ENCODE results near the gene CCDC68.

The CCDC68 gene

DNA sequence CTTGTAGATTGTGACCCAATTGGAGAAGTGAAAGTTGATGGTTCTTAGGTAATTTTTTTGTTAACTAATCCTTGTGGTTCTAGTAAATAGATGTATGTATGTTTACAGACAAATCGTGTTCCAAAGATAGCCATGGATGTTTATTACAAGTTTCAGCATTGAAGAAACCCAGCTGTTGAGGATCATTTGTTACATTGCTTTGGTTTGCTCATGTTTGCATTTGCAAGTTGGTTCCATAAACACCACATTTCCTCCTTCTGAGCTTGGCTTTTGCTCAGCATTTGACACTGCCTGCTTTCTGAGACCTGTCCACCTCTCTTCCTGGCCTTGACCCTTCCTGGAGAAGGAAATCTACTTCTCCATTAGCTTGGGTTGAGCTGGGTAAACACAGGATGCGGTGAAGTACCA lies 1.8 kb upstream of the CCDC68 start:
- DNase-seq (ENCODE audit: low read depth), result no peak

DNA sequence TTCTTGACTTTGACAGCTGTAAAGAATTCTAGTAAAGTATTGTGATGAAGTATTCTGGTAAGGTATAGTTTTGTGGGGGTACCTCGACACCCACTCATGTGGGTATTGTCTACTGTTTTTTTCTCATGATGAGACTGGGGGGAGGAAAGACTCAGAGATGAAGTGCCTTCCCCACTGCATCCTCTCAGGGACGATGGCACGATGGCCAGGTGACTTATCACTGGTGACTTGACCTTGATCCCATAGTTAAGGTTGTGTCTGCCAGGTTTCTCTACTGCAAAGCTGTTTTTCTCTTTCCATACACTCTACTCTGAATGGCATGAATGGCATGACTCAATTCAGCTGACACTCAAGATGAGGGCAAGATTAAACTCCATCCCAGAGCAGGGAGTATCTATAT lies 936 bp upstream of the CCDC68 start:
- no peak for DNase-seq (ENCODE audit: low read depth)

DNA sequence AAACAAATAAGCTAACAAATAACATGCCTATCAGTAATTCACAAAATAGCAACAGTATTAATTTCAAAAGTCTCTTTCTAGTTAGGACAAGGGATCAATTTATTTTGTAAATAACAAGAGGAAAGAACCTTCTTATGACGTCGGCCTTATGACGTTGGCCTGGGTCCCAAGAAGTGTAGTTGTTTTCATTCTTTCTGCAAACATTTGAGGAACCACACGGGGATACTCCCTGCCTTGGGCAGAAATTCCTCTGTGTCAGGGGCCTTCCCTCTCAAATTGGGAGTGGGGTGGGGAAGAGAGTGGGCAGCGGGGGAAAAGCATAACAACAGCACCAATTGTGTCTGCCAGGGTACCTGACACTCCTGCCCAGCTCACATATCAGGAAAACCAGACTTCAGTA lies 1.3 kb downstream of the CCDC68 start:
- DNase-seq (ENCODE audit: low read depth), result no peak

DNA sequence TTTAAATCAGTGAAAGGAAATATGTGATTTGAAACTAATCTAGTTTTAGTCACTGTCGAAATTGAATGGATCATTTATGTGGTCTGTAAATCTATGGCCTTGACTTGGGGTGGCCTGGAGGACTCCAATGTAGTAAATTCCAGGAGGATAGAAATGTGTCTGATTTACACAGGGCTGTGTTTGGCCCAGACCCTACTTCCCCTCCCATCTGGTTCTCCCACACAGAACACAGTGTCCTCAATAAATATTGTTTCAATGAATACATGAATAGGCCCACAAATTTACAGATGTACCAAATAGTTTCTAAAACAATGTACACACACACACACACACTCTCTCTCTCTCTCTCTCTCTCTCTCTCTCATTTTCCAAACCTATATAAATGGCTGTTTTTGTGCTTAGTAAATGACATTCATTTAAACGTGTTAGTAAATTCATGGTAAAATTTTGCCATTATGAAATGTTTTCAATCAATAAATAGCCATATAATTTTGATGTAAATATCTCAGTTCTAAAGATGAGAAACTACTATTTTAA lies 1.9 kb downstream of the CCDC68 start:
- DNase-seq (ENCODE audit: low read depth), result no peak

DNA sequence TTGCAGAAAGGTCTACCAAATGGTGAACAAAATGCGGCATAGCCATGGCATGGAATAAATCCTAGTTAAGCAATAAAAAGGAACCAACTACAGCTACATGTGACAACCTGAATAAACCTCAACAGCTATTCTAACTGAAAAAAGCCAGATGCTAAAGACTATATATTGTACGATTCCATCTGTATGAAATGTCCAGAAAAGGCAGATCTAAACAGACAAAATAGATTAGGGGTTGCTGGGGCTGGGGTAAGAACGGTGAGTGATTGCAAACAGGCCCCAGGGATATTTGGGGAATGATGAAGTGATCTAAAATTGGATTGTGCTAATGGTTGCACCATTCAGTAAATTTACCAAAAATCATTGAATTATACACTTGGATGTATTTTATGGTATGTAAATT lies 2.8 kb downstream of the CCDC68 start:
- DNase-seq (ENCODE audit: low read depth), result no peak

DNA sequence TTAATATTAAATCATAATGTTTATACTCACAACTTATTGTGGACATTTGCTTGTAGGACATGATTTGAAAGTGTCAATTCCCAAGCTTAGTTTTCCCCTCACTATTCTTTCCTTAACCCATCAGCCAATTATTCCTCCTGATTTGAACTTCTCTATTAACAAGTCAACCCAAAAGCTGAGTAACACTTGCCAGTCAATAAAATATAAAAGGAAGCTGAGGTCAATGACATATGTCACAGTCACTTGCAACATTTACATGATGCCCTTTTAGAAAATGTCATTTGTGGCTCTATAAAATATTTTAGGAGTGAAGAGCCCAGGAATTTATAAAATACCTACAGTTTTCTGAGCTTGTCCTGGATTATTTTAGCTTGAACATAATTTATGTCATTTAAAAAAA lies 7.2 kb downstream of the CCDC68 start:
- no peak for DNase-seq (ENCODE audit: low read depth)

DNA sequence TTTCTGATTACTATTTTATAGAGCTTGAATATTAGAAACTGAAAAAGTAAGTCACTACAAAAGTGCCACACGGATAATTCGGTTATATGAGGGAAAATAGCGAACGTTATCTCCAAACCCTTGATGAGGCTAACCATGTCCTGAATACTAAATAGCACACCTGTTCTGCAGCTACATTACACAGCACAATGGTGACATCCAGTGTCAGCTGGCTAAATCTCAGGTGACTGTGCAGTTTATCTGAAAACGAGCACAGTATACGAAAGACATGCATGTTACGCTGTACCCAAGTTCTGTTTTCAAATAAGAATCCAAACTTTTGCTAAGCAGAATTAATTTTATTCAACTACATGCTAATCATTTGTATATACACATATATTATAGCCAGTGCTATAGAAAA lies 9.0 kb downstream of the CCDC68 start:
- no peak for DNase-seq (ENCODE audit: low read depth)

DNA sequence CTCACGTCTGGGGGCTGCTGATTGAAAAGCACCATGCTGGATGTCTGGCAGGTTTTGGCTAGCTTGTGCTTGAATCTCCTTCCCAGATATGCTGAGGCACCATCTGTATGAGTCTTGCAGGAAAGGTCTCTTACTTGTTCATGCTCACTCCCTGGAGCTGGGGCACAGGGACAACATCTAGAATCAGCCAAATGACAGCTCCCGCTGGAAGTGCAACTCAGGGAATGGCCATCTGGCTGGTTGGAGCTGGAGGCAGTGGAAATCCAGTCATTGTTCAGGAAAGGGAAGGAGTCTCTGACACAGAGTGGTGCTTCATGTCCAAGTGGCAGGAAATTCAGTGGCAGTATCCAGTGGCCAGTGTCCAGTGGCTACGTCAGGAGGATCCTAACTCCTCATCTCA lies 9.7 kb downstream of the CCDC68 start:
- DNase-seq (ENCODE audit: low read depth), result no peak

DNA sequence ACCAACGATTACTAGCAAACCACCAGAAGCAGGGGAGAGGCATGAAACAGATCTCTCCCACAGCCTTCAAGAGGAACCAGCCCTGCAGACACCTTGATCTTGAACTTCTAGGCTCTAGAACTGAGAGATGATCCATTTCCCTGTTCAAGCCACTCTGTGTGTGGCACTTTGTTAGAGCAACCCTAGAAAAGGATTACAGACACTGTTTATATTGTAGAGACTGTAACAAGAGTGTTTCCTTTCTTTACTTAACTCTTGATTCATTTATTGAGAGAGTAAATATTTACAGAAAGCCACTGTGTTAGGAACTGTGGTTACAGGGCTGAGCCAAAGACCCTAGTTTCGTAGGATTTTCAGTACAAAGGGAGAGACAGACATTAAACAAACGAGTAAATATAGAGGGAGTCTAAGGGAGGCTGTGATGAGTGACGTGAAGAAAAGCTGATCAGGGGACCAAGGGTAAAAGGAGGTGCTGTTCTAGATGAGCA lies 10.9 kb downstream of the CCDC68 start:
- DNase-seq (ENCODE audit: low read depth), result no peak

DNA sequence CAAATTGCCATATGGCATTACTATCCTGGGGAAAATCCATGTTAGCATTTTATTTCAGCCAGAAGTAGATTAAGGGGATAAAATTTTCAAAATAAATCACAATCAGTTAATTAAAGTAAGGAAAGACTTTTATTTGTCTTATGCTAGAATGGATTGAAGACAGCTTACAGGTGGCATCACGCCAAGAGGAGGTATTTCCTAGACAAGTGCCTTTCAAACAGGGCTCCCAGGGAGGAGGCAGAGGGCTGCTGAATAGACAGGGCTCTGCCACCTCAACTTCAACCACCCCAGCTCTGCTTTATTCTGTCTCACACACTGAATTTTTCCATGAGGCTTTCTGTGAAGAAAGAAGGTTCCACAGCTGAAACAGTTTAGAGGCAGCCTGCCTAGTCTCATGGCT lies 12.2 kb downstream of the CCDC68 start:
- DNase-seq (ENCODE audit: low read depth), result no peak

DNA sequence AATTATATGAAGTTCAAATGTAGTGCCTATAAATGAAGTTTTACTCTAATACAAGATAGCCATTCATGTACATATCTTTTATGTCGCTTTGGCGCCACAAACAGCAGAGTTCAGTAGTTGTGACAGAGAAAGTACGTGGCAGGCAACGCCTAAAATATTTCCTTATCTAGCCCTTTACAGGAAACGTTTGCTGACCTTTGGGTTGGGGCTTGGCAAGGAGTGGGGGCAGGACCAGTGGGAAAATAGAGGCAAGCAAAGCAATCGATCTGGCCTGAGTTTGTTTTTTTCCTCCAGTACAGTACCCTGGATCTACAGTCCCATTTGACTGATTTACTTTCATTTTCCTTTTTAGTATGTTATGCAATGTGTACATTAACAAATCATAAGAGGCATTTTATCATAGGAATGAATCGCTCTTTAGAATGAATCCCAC lies 13.1 kb downstream of the CCDC68 start:
- DNase-seq (ENCODE audit: low read depth), result no peak

DNA sequence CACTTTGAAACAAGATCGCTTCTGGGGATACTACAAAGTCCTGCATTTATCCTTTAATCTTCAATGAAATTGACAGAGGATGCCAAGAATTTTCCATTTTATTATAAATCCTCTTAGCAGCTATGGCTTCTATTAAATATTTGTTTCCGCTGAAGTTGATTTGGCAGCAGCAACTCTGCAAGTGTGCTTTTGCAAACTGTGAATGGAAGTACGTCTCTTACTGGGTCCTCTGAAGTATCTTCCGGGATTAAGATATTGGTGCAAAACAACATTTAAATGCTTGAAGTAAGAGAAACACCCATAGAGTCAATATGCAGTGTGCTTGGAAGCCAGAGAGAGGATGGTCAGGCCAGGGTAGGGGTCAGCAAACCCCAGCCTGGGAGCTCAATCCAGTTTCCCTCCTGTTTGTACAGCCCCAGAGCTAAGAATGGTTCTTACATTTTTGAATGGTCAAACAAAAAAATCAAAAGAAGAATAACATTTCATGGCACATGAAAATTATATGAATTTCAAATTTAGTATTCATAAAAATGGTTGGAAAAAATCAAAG lies 13.6 kb downstream of the CCDC68 start:
- DNase-seq (ENCODE audit: low read depth), result no peak

DNA sequence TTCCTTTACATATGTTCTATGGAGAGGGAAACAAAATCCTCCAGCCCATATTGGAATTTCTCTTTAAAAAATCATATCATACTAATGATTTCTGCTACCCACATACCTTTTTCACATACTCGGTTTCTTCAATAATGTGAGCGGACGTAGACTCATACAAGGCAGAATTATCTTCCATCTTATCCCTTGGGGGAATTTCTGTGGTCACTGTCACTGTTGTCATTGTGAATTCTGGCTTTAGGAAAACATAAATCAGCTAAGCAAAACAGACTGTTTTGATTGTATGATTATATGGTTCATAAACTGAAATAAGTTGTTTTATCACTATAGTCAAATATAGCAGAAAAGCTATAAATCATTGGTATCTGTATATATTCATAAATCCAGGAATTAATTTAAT lies 16.7 kb downstream of the CCDC68 start:
- no peak for DNase-seq (ENCODE audit: low read depth)

DNA sequence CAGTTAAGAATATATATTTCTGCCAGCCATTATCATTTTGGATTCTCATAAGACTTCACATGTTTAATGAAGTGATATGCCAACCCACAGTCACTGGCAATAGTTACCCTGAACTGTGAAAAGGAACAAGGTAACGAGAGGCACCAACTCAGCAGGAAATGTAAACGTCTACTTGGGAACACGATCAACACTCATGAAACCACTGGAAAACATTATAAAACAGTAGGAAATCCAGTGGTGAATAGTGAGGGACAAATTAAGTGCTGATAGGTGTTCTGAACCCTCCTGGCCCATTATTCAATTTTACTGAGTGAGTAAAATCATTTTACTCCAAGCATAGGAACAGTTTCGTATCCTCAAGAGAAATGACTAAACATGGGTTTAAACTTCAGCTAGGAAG lies 17.1 kb downstream of the CCDC68 start:
- DNase-seq (ENCODE audit: low read depth), result no peak

DNA sequence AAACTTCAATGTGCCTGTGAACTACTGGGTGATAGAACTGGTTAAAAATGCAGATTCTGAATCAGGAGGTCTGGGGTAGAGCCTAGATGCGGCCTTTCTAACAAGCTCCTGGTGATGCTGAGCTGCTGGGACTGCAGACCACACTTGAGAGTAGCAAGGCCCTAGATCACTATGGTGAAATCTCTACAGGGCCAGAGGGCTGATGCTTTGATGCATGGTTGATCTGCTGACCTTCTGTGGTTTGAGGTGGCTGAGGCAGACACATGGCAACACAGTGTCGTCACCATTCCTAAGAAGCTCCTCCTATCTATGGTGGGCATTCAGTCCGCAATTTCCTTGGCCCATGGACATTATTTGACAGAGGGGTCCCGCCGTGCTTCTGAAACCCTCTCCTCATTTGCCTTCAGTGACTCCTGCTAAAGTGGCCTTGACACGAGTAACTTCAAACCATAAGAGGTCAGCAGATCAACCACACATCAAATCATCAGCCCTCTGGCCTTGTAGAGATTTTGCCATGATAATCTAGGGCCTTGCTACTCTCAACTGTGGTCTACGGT lies 19.8 kb downstream of the CCDC68 start:
- no peak for DNase-seq (ENCODE audit: low read depth)

DNA sequence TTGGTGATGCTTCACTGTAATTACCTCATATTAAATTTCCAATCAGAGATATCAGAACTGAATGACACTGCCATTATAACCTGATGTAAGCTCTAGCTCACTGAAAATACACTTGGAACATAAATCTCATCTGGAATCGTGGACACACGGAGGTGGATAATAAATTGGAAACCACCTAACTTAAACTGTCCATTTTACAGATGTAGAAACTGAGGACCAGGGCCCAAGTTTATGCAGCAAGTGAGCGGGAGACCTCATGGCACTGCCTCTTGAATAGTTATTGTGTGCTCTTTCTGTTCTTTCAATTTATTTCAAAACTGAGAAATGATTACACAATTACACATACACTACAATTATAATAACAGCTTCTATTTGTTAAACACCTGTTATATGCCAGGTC lies 20.8 kb downstream of the CCDC68 start:
- no peak for DNase-seq (ENCODE audit: low read depth)

DNA sequence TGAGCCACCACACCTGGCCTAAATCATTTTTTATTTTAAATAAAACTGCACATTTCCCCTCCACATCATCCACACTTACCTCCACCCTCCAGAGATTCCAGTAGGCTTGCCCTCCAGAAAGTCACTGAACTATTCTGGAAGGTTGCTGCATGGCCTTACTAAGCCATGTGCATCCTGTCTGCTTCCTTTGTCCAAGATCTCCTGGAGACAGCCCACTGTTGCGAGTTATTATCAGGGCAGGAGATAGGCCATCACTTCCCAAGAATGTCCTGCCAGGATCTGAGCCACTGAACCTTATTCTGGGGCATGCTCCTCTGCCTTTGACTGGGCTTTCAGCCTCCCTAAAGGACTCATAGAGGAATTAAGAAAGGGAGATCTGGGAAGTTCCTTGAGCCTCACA lies 26.8 kb downstream of the CCDC68 start:
- DNase-seq (ENCODE audit: low read depth), result no peak

DNA sequence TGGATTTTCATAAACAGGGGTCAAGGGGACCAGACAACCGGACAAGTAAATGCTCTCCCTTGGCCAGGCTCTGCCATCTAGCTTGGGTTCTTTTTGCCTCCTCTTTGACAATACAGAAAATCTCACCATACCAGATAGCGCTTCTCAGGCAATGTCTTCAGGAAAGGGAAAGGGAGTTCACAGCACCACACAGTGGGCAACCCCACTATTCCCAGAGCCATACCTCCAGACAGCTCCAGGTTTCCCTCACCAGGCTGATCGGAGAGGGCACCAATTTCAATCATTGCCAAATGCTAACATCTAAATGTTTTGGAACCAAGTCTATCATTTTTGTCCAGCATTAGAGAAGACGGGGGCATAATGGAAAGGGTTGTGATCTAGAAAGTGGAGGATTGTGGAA lies 28.1 kb downstream of the CCDC68 start:
- no peak for DNase-seq (ENCODE audit: low read depth)

DNA sequence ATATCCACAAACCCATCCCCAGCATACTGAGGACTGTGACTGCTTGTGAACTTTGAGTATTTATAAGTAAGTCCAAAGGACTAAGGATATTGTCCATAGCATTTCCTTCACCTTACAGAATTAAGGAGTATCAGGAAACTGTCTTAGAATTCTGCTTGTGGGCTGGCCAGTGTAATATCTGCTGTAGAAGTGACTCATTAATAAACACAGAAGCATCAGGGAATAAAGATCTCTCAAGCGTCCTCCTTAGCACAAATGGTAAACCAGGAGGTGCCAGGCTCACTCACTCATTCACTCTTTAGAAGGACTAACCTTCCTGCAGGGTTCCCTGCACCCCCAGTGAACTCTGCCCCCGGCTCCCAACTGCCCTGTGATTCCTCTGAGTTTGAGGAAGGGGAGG lies 31.0 kb downstream of the CCDC68 start:
- DNase-seq (ENCODE audit: low read depth), result no peak

DNA sequence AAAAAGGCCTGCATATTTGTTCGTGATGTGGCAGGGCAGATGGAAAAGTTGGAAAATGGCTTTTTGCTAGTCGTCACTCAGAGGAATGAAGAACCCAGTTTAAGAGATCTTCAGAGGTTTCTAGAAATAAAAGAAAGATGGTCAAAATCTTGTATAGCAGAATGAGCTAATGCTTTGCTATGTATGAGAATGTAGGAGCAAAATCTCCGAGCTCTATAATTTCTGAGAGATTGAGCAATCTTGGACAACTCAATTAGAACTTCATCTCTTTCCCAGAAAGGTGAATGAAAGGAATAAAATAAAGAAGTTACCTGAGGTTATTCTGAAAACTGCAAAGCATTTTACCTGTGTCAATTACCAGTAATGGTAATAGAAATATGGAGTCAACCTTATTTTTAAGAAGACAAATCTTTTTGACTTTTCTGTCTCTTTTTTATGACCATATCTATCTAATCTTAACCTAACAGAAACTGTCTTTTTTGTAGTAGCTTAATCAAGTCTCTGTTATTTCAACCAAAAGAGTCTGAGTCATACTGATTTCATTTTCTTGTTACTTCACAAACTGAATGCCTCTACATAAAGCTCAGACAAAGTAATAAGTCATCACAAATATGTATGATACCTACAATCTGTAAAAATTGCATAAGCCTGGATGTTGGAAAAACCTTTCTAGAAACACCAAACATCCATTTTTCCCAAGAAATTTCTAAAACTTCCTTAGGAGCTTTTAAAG lies 32.5 kb downstream of the CCDC68 start:
- DNase-seq (ENCODE audit: low read depth), result no peak

DNA sequence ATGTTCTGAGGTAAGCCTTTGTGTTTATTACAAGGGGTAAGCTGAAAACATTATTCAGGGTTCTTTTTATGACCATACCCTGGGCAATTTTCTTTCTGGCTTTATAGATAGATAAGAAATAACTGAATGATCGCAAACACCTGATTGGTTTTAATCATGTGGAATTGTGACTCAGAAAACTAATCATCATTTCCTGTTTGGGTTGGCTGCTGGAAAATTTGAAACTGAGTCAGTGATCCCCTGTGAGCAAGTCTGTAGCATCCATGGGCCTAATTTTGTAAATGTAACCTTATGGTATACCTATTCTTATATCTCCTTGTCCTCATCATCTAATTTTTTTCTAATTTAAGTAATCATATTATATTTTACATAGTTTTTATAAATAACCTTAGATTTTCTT lies 34.3 kb downstream of the CCDC68 start:
- no peak for DNase-seq (ENCODE audit: low read depth)

DNA sequence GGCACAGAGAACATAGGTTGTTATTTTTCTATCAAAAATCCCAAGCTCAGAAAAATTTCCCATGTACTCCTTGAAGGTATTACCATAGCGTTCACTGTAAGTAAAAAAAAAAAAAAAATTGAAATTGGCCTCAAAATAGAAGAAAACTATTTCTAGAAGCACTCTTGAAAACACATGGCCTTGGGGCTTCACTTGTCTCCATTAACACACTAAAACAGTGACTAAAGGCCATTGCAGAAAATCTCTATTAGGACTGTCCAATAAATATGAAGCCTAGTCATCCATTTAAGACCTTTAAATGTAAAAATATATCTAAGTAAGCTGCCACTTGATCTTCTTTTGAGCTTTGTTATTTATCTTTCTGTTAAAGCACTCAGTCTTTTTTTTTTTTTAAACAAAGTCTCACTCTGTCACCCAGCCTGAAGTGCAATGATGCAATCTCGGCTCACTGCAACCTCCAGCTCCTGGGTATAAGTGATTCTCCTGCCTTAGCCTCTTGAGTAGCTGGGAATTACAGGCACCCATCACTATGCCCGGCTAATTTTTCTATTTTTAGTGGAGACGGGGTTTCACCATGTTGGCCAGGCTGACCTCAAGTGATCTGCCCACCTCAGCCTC lies 35.8 kb downstream of the CCDC68 start:
- no peak for DNase-seq (ENCODE audit: low read depth)

DNA sequence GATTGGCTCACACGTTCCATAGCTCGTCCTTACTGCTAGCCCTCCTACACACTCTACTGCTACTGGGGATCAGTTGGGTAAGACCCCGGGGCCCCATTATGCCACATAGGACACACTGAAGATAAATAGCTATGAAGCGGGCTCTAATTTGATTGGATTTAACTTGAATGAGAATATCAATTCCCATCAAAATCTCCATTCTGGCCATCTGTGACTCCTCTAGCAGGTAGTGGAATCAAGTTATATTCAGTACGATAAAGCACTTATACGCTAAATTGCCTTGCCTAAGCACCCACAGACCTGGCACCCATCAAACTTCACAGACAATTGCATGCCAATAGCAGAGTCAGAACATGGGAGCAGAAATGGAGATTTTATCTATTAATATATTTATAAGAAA lies 39.8 kb downstream of the CCDC68 start:
- no peak for DNase-seq (ENCODE audit: low read depth)

Measured in stimulated activated CD8-positive, alpha-beta memory T cell treated with anti-CD3 and anti-CD28 coated beads, Interleukin-12 subunit alpha, Interleukin-12 subunit beta, amount 100 ng/mL, for 4 hours (primary cell).